ENCODE data around the gene DOCK1.

DNA sequence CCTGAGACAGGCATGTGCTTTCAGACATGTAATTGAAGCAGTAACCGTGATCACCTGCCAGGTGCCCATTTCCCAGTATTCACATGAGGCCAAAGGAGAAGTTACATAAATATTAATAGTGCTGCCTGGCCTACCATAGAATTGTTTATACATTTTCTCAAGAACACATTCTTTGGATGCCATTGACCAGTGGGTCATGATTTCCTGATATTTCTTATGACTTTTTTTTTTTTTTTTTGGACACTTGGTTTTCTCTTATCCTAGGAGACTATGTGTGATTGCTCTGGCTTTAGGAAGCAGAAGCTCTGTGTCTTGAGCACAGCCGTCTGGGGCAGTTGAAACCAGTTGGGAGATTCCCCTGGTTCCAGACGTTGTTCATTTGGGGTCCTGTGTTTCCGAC lies 500.0 kb downstream of the DOCK1 start:
- TF ChIP-seq CTCF (IDR thresholded peaks at IDR 0.05) = no peak
- no peak for TF ChIP-seq POLR2A (IDR thresholded peaks at IDR 0.05)
